ENCODE data around the gene ABCA5. TPM values are rescaled to one million over a fixed set of nuclear protein-coding genes. Genes with fewer than 3 reads are reported as not detected.

Gene ABCA5
- polyA plus RNA-seq, 1 of the 3 experiments (the other 2 are of a cell fraction), result 2.0 TPM

DNA sequence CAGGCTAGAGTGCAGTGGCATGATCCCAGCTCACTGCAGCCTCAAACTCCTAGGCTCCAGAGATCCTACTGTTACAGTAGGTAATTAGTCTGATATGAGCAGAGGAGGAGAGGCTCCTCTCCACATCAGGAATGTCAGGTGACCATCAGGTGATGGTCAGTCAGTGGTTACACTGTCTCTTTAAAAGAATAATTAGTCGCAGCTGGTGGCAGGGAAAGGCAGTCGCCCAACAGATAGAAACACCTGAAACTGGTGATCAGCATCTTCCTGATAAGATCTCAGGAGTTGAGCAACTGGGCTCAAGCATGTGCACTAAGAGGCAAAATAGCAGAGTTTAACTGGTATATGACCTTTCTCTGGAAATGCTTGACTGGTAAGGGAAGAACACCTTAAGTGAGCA lies 21.5 kb upstream of the ABCA5 start:
- H3K4me1 ChIP-seq (ENCODE audit: control insufficient read depth in 1 of 2, insufficient read depth in 2 of 2, low read depth in 1 of 2, low read length in 1 of 2), result no peaks in the 10 kb centered on the region
- DNase-seq, result no peak
- H3K36me3 ChIP-seq (replicated peaks in 1 of 2; ENCODE audit: control insufficient read depth in 1 of 2, insufficient read depth in 2 of 2, low read length in 1 of 2), result no peaks in the 10 kb centered on the region
- peaks cover 6% of the 10 kb centered on the region; the same call in 1 of the 2 replicates for H3K27me3 ChIP-seq (ENCODE audit: insufficient read depth)
- no peak overlapping the region for H3K9ac ChIP-seq
- H2AFZ ChIP-seq (ENCODE audit: low read depth), result no peak overlapping the region
- no peak overlapping the region for H3K4me3 ChIP-seq (ENCODE audit: low read depth in 2 of 2, low read length in 1 of 2)
- no peaks in the 10 kb centered on the region for H4K20me1 ChIP-seq (ENCODE audit: insufficient read depth)
- TF ChIP-seq, protein P1, sequence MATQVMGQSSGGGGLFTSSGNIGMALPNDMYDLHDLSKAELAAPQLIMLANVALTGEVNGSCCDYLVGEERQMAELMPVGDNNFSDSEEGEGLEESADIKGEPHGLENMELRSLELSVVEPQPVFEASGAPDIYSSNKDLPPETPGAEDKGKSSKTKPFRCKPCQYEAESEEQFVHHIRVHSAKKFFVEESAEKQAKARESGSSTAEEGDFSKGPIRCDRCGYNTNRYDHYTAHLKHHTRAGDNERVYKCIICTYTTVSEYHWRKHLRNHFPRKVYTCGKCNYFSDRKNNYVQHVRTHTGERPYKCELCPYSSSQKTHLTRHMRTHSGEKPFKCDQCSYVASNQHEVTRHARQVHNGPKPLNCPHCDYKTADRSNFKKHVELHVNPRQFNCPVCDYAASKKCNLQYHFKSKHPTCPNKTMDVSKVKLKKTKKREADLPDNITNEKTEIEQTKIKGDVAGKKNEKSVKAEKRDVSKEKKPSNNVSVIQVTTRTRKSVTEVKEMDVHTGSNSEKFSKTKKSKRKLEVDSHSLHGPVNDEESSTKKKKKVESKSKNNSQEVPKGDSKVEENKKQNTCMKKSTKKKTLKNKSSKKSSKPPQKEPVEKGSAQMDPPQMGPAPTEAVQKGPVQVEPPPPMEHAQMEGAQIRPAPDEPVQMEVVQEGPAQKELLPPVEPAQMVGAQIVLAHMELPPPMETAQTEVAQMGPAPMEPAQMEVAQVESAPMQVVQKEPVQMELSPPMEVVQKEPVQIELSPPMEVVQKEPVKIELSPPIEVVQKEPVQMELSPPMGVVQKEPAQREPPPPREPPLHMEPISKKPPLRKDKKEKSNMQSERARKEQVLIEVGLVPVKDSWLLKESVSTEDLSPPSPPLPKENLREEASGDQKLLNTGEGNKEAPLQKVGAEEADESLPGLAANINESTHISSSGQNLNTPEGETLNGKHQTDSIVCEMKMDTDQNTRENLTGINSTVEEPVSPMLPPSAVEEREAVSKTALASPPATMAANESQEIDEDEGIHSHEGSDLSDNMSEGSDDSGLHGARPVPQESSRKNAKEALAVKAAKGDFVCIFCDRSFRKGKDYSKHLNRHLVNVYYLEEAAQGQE (IDR thresholded peaks at IDR 0.05; ENCODE audit: low read depth, low read length), result no peak
- no peaks in the 10 kb centered on the region for H3K79me2 ChIP-seq (ENCODE audit: insufficient read depth)
- POLR2A ChIA-PET, result no interaction called here
- CTCF ChIA-PET, result interaction anchor here (1.3 kb wide), 1 partner anchor 10 kb away, joined by 3 read pairs; no protein-coding TSS in a partner anchor
- 72% methylated on average over 2 of the region's 2 CpGs for WGBS (ENCODE audit: low lambda C conversion rate)
- H3K9me3 ChIP-seq, result no peaks in the 10 kb centered on the region
- no peak overlapping the region for H3K4me2 ChIP-seq
- H3K9me2 ChIP-seq, result no peaks in the 10 kb centered on the region; the same call in 1 of the 2 replicates
- no peak overlapping the region for H3K27ac ChIP-seq (ENCODE audit: low read depth in 2 of 2, low read length in 1 of 2)
- no peaks in the 10 kb centered on the region for H3F3A ChIP-seq (replicated peaks; ENCODE audit: insufficient read depth)

GRCh38 chr17:69346766-69347165 lies 19.8 kb upstream of the ABCA5 start:
- Histone ChIP-seq H3K79me2 (ENCODE audit: insufficient read depth) (no peaks in the 10 kb centered on the region), H4K20me1 (ENCODE audit: insufficient read depth) (no peaks in the 10 kb centered on the region), H3K9me2 (no peaks in the 10 kb centered on the region; the same call in 1 of the 2 replicates), H3K27ac (ENCODE audit: low read depth in 2 of 2, low read length in 1 of 2) (no peak overlapping the region), H3K36me3 (replicated peaks in 1 of 2; ENCODE audit: control insufficient read depth in 1 of 2, insufficient read depth in 2 of 2, low read length in 1 of 2) (no peaks in the 10 kb centered on the region), H2AFZ (ENCODE audit: low read depth) (no peak overlapping the region), H3K4me2 (no peak overlapping the region), H3K4me1 (ENCODE audit: control insufficient read depth in 1 of 2, insufficient read depth in 2 of 2, low read depth in 1 of 2, low read length in 1 of 2) (no peaks in the 10 kb centered on the region), H3K27me3 (ENCODE audit: insufficient read depth) (no peaks in the 10 kb centered on the region; the same call in 1 of the 2 replicates), H3K9ac (no peak overlapping the region), H3F3A (replicated peaks; ENCODE audit: insufficient read depth) (no peaks in the 10 kb centered on the region), H3K4me3 (ENCODE audit: low read depth in 2 of 2, low read length in 1 of 2) (no peak overlapping the region), H3K9me3 (no peaks in the 10 kb centered on the region)
- 93% methylated on average over 7 of the region's 7 CpGs for WGBS (ENCODE audit: low lambda C conversion rate)
- ChIA-PET CTCF (interaction anchor here (0.8 to 0.9 kb wide), 2 partner anchors 13 to 20 kb away, joined by 3 read pairs; no protein-coding TSS in a partner anchor), POLR2A (no interaction called here)
- TF ChIP-seq FOXJ3 (CRISPR knock-in tag; IDR thresholded peaks at IDR 0.05) (no peak), FOSL2 (IDR thresholded peaks at IDR 0.05; ENCODE audit: borderline replicate concordance, low read depth) (no peak), TEAD4 (IDR thresholded peaks at IDR 0.05; ENCODE audit: borderline replicate concordance, insufficient read depth) (no peak), MXI1 (IDR thresholded peaks at IDR 0.05; ENCODE audit: low read depth, low read length) (no peak), GABPA (IDR thresholded peaks at IDR 0.05; ENCODE audit: low read depth) (no peak), FOXM1 (IDR thresholded peaks at IDR 0.05; ENCODE audit: low read depth) (no peak), POLR2AphosphoS5 (IDR thresholded peaks at IDR 0.05; ENCODE audit: low read depth, low read length) (no peak), SMC3 (IDR thresholded peaks at IDR 0.05; ENCODE audit: low read depth, low read length) (no peak), SIN3A (IDR thresholded peaks at IDR 0.05; ENCODE audit: borderline replicate concordance, low read depth, low read length) (no peak), GATA2 (CRISPR knock-in tag; IDR thresholded peaks at IDR 0.05) (no peak), RAD21 (IDR thresholded peaks at IDR 0.05; ENCODE audit: low read length) (no peak), IRF3 (IDR thresholded peaks at IDR 0.05; ENCODE audit: low read depth, low read length) (no peak), EP300 (IDR thresholded peaks at IDR 0.05; ENCODE audit: borderline replicate concordance in 1 of 2, low read depth in 1 of 2, low read length in 1 of 2) (no peak), YY1 (IDR thresholded peaks at IDR 0.05; ENCODE audit: low read depth) (no peak), EZH2phosphoT487 (IDR thresholded peaks at IDR 0.05; ENCODE audit: borderline replicate concordance, low read depth) (no peak)
- TF ChIP-seq, protein P1 (IDR thresholded peaks at IDR 0.05; ENCODE audit: low read depth, low read length), result no peak
- TF ChIP-seq, protein P2, sequence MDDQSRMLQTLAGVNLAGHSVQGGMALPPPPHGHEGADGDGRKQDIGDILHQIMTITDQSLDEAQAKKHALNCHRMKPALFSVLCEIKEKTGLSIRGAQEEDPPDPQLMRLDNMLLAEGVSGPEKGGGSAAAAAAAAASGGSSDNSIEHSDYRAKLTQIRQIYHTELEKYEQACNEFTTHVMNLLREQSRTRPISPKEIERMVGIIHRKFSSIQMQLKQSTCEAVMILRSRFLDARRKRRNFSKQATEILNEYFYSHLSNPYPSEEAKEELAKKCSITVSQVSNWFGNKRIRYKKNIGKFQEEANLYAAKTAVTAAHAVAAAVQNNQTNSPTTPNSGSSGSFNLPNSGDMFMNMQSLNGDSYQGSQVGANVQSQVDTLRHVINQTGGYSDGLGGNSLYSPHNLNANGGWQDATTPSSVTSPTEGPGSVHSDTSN (IDR thresholded peaks at IDR 0.05), result no peak
- DNase-seq, result no peak

Data from SK-N-SH (cell line).